IMR-90 (cell line): Measurements from ENCODE around the gene SERP2. TPM values are rescaled to one million over a fixed set of nuclear protein-coding genes. Genes with fewer than 3 reads are reported as not detected.

ENCODE experiments used
- ATAC-seq: fragments of 200-7000 bp; cut with Tn5 transposase; 2 replicates; pipeline ENCODE4 v1.9.1; 2020; ENCODE audit warnings: low read depth, mild to moderate bottlenecking, moderate library complexity
- BruUV-seq: library from RNA; stranded (reverse); fragments of 400-500 nt; replicated peaks from 2 replicates; lab custom pipeline; 2021; lab: Mats Ljungman, UMichigan
- CTCF ChIA-PET: fragments of 300-600 bp; formaldehyde crosslinking; extraction: SDS; loops from one replicate; lab custom pipeline; 2021; ENCODE audit warnings: antibody characterized with exemption; lab: Yijun Ruan, JAX
- POLR2A ChIA-PET: fragments of 300-600 bp; sonication (Branson Sonifier 250); formaldehyde crosslinking; loops from one replicate; lab custom pipeline; 2022; ENCODE audit warnings: antibody characterized with exemption; ENCODE audit not compliant: unreplicated experiment; lab: Charles Lee
- DNase-seq: peaks from one replicate; pipeline ENCODE4 v3.0.0; 2013
- H2AFZ ChIP-seq: replicated peaks from 2 replicates; pipeline ENCODE3; 2013; ENCODE audit warnings: low read length, mild to moderate bottlenecking; ENCODE audit not compliant: poor library complexity
- H2AK5ac ChIP-seq: 2 replicates; pipeline ENCODE4 v1.6.1; 2013; ENCODE audit warnings: low read depth, low read length, inconsistent platforms
- H2AK9ac ChIP-seq: replicated peaks from 2 replicates; pipeline ENCODE3; 2013; ENCODE audit warnings: mild to moderate bottlenecking, low read depth, low read length, moderate library complexity; ENCODE audit not compliant: poor library complexity
- H2BK120ac ChIP-seq: 2 replicates; pipeline ENCODE4 v1.6.1; 2013; ENCODE audit warnings: low read depth, low read length, inconsistent platforms
- H2BK15ac ChIP-seq: 3 replicates; pipeline ENCODE4 v1.6.1; 2013; ENCODE audit warnings: low read depth, low read length, inconsistent platforms
- H2BK20ac ChIP-seq: 2 replicates; pipeline ENCODE4 v1.6.1; 2013; ENCODE audit warnings: low read depth, mild to moderate bottlenecking, inconsistent platforms, low read length, moderate library complexity
- H2BK5ac ChIP-seq: 2 replicates; pipeline ENCODE4 v1.6.1; 2013; ENCODE audit warnings: mild to moderate bottlenecking, low read depth, low read length, inconsistent platforms; ENCODE audit not compliant: poor library complexity, severe bottlenecking
- H3K14ac ChIP-seq: replicated peaks from 2 replicates; pipeline ENCODE4 v1.6.1; 2013; ENCODE audit warnings: low read depth, low read length, inconsistent platforms
- H3K18ac ChIP-seq: 2 replicates; pipeline ENCODE4 v1.6.1; 2013; ENCODE audit warnings: low read depth, low read length, control low read depth
- H3K23ac ChIP-seq: 2 replicates; pipeline ENCODE4 v1.6.1; 2013; ENCODE audit warnings: low read depth, low read length, inconsistent platforms
- H3K27ac ChIP-seq: 2 replicates; pipeline ENCODE4 v1.5.1; 2013; ENCODE audit warnings: mild to moderate bottlenecking, control low read depth, low read length; ENCODE audit not compliant: insufficient read depth
- H3K27me3 ChIP-seq: 2 replicates; pipeline ENCODE4 v1.6.1; 2013; ENCODE audit warnings: low read length; ENCODE audit not compliant: control insufficient read depth, insufficient read depth
- H3K36me3 ChIP-seq: 2 replicates; pipeline ENCODE4 v1.6.1; 2013; ENCODE audit warnings: low read length, mixed read lengths; ENCODE audit not compliant: control insufficient read depth, insufficient read depth
- H3K4ac ChIP-seq: 2 replicates; pipeline ENCODE4 v1.6.1; 2013; ENCODE audit warnings: low read depth, low read length, inconsistent platforms
- H3K4me1 ChIP-seq: 2 replicates; pipeline ENCODE4 v1.6.1; 2013; ENCODE audit warnings: low read length, mixed read lengths; ENCODE audit not compliant: control insufficient read depth, insufficient read depth
- H3K4me2 ChIP-seq: 2 replicates; pipeline ENCODE4 v1.6.1; 2013; ENCODE audit warnings: low read depth, mild to moderate bottlenecking, control low read depth, low read length, moderate library complexity
- H3K4me3 ChIP-seq: 2 replicates; pipeline ENCODE4 v1.5.1; 2013; ENCODE audit warnings: low read depth, mild to moderate bottlenecking, control low read depth, low read length, moderate library complexity; ENCODE audit not compliant: insufficient read depth
- H3K56ac ChIP-seq: 2 replicates; pipeline ENCODE4 v1.6.1; 2013; ENCODE audit warnings: low read length, inconsistent platforms; ENCODE audit not compliant: insufficient read depth; ENCODE audit errors: extremely low read depth
- H3K79me1 ChIP-seq, 2 experiments: 2 replicates each; pipeline ENCODE4 v1.6.1; 2013; ENCODE audit warnings: low read length in 2 of 2, inconsistent platforms in 1 of 2, low read depth in 1 of 2
- H3K9ac ChIP-seq: 2 replicates; pipeline ENCODE4 v1.6.1; 2013; ENCODE audit warnings: low read depth, low read length, control low read depth
- H3K9me1 ChIP-seq: 2 replicates; pipeline ENCODE4 v1.6.1; 2013; ENCODE audit warnings: low read length, inconsistent platforms; ENCODE audit not compliant: insufficient read depth
- H3K9me3 ChIP-seq: 2 replicates; pipeline ENCODE4 v1.6.1; 2013; ENCODE audit warnings: low read length; ENCODE audit not compliant: control insufficient read depth, insufficient read depth
- H4K20me1 ChIP-seq: 2 replicates; pipeline ENCODE4 v1.6.1; 2013; ENCODE audit warnings: low read length, inconsistent platforms; ENCODE audit not compliant: insufficient read depth
- H4K5ac ChIP-seq: 2 replicates; pipeline ENCODE4 v1.6.1; 2013; ENCODE audit warnings: mild to moderate bottlenecking, low read depth, low read length, control low read depth
- H4K8ac ChIP-seq, 2 experiments: 2 replicates each; pipeline ENCODE4 v1.6.1; 2013; ENCODE audit warnings: low read depth in 2 of 2, low read length in 2 of 2, control low read depth in 1 of 2, inconsistent platforms in 1 of 2
- H4K91ac ChIP-seq: 2 replicates; pipeline ENCODE4 v1.6.1; 2013; ENCODE audit warnings: low read depth, low read length, inconsistent platforms; ENCODE audit not compliant: insufficient read depth
- BHLHE40 ChIP-seq: fragments of 150-350 bp; IDR thresholded peaks from 2 replicates; pipeline ENCODE4 v1.6.1; 2016; ENCODE audit warnings: mild to moderate bottlenecking, low read depth, low read length
- CEBPB ChIP-seq: IDR thresholded peaks from 2 replicates; pipeline ENCODE4 v1.6.1; 2012; ENCODE audit warnings: low read depth, low read length, improper control_type of control experiment
- CHD1 ChIP-seq: IDR thresholded peaks from 2 replicates; pipeline ENCODE4 v1.6.1; 2012; ENCODE audit warnings: low read depth, low read length, improper control_type of control experiment
- CTCF ChIP-seq: conservative IDR thresholded peaks from 2 replicates; pipeline ENCODE4 v1.5.1; 2012; ENCODE audit warnings: mild to moderate bottlenecking, low read depth, low read length, improper control_type of control experiment
- ELK1 ChIP-seq: fragments of 150-350 bp; IDR thresholded peaks from 2 replicates; pipeline ENCODE4 v1.6.1; 2016; ENCODE audit warnings: low read depth, mild to moderate bottlenecking, low read length, moderate library complexity, borderline replicate concordance
- FOS ChIP-seq: fragments of 150-350 bp; IDR thresholded peaks from 2 replicates; pipeline ENCODE4 v1.6.1; 2016; ENCODE audit warnings: low read depth, low read length
- MAFK ChIP-seq: IDR thresholded peaks from 2 replicates; pipeline ENCODE4 v1.6.1; 2012; ENCODE audit warnings: low read depth, low read length, improper control_type of control experiment
- MAZ ChIP-seq: IDR thresholded peaks from 2 replicates; pipeline ENCODE4 v1.6.1; 2012; ENCODE audit warnings: low read depth, mild to moderate bottlenecking, low read length, improper control_type of control experiment, moderate library complexity, borderline replicate concordance
- MXI1 ChIP-seq: IDR thresholded peaks from 2 replicates; pipeline ENCODE4 v1.6.1; 2012; ENCODE audit warnings: low read depth, mild to moderate bottlenecking, low read length, moderate library complexity, borderline replicate concordance
- NFE2L2 ChIP-seq: fragments of 150-350 bp; IDR thresholded peaks from 2 replicates; pipeline ENCODE4 v1.6.1; 2016; ENCODE audit warnings: low read depth, mild to moderate bottlenecking, low read length
- POLR2A ChIP-seq: IDR thresholded peaks from 2 replicates; pipeline ENCODE4 v1.6.1; 2012; ENCODE audit warnings: mild to moderate bottlenecking, low read depth, low read length
- RAD21 ChIP-seq: IDR thresholded peaks from 2 replicates; pipeline ENCODE4 v1.6.1; 2012; ENCODE audit warnings: low read length, improper control_type of control experiment
- RCOR1 ChIP-seq: IDR thresholded peaks from 2 replicates; pipeline ENCODE4 v1.6.1; 2012; ENCODE audit warnings: mild to moderate bottlenecking, low read length, improper control_type of control experiment; ENCODE audit not compliant: insufficient replicate concordance
- RFX5 ChIP-seq: IDR thresholded peaks from 2 replicates; pipeline ENCODE4 v1.8.0; 2012; ENCODE audit warnings: low read depth, mild to moderate bottlenecking, low read length, moderate library complexity
- SMC3 ChIP-seq: fragments of 150-350 bp; IDR thresholded peaks from 2 replicates; pipeline ENCODE4 v1.6.1; 2016; ENCODE audit warnings: low read depth, mild to moderate bottlenecking, antibody characterized with exemption, low read length, moderate library complexity
- USF2 ChIP-seq: fragments of 150-350 bp; IDR thresholded peaks from 2 replicates; pipeline ENCODE4 v1.6.1; 2017; ENCODE audit warnings: mild to moderate bottlenecking, antibody characterized with exemption, low read length, low read depth
- WGBS, 2 experiments: methylation state at CpG; one replicate each; pipeline versions ENCODE4 v1.1.5 to v1.1.7; 2013; ENCODE audit warnings: missing lambda C conversion rate in 2 of 2; ENCODE audit not compliant: insufficient read length in 1 of 2; ENCODE audit errors: extremely low coverage in 2 of 2; 5-methylcytosine and 5-hydroxymethylcytosine counted together
- dilution Hi-C: fragments of 300-500 bp; cut with HindIII; formaldehyde crosslinking; loops from one replicate; pipeline ENCODE4 v1.14.3; 2018; ENCODE audit warnings: low sequenced_read_pairs; ENCODE audit not compliant: unreplicated experiment
- in situ Hi-C: fragments of 300-500 bp; cut with MboI; formaldehyde crosslinking; loops from 3 replicates; pipeline ENCODE4 v1.14.3; 2019; ENCODE audit warnings: low sequenced_read_pairs, inconsistent platforms, mixed read lengths
- intact Hi-C: fragments of 100-400 bp; cut with micrococcal nuclease; formaldehyde crosslinking; loops from 2 replicates; pipeline ENCODE4 v1.10.0; 2022
- polyA plus RNA-seq, 3 experiments: library from polyadenylated mRNA; depleted of rRNA; stranded (reverse); fragments of >200 nt; gene quantifications; 2 replicates each; pipeline ENCODE4 v1.2.3, GENCODE V29; 2012; ENCODE audit warnings: low replicate concordance in 1 of 3
- total RNA-seq: library from RNA; depleted of rRNA; stranded (reverse); fragments of >200 nt; gene quantifications from 2 replicates; pipeline ENCODE4 v1.2.3, GENCODE V29; 2012

SERP2 gene
- total and polyA plus RNA-seq, 2 of the 4 experiments (the other 2 are of a cell fraction), result 0.54 to 1.4 TPM

GRCh38 chr13:44374348-44374712 lies 706 bp downstream of the SERP2 start:
- Histone ChIP-seq H4K8ac (no peak overlapping the region; a peak in 1 of 4 replicates), H4K91ac (no peak overlapping the region), H4K5ac (no peak overlapping the region), H3K4me2 (peak overlapping the region; percentile 40; the same call in 1 of the 2 replicates), H3K36me3 (no peaks in the 10 kb centered on the region), H2AK5ac (no peak overlapping the region), H3K9me3 (no peaks in the 10 kb centered on the region), H3K18ac (no peak overlapping the region), H4K20me1 (no peaks in the 10 kb centered on the region), H2BK5ac (no peak overlapping the region), H3K14ac (no peak overlapping the region), H3K27ac (no peak overlapping the region), H3K4me3 (no peak overlapping the region), H3K9ac (no peak overlapping the region), H3K4ac (no peak overlapping the region), H3K9me1 (no peaks in the 10 kb centered on the region), H2BK120ac (no peak overlapping the region), H2AK9ac (no peak overlapping the region), H3K4me1 (no peaks in the 10 kb centered on the region), H3K27me3 (no peaks in the 10 kb centered on the region; the same call in 1 of the 2 replicates), H3K79me1 (no peaks in the 10 kb centered on the region), H3K23ac (no peak overlapping the region), H3K56ac (no peak overlapping the region), H2BK15ac (no peak overlapping the region; the same call in 2 of the 3 replicates), H2BK20ac (no peak overlapping the region), H2AFZ (peak overlapping the region; percentile 82)
- ChIA-PET POLR2A (no interaction called here), CTCF (no interaction called here)
- 7% methylated on average over 3 of the region's 10 CpGs; no CpG with 5 or more reads in 1 of the 2 experiments for WGBS, 2 experiments
- no peak for DNase-seq
- in situ Hi-C loops (no loop called here), intact Hi-C loops (no loop called here), dilution Hi-C loops (no loop called here)
- no peak for ATAC-seq
- TF ChIP-seq USF2 (no peak), MAZ (no peak), CHD1 (no peak), POLR2A (no peak), SMC3 (no peak), BHLHE40 (no peak), CEBPB (no peak), RCOR1 (no peak), MXI1 (no peak), FOS (no peak), NFE2L2 (no peak), CTCF (no peak), MAFK (no peak), RFX5 (no peak), RAD21 (no peak), ELK1 (no peak)
- BruUV-seq, result no TSS peak
